Spleen (tissue), 7 donors: ENCODE results near the gene SERINC5.

Experiments
- CTCF ChIP-seq, 11 experiments: fragments of 200-600 bp in 7 of 11; fragments of 450-650 bp in 4 of 11; sonication (generic) in 4 of 11; IDR thresholded peaks in 8 of 11; conservative IDR thresholded peaks in 3 of 11; 1 replicate in 7 of 11; 2 replicates in 4 of 11; pipeline versions ENCODE4 v1.4.0 to v1.8.0; 2016 to 2021; ENCODE audit warnings: antibody characterized with exemption in 11 of 11, inconsistent platforms in 4 of 11, mild to moderate bottlenecking in 1 of 11
- POLR2AphosphoS5 ChIP-seq, 3 donors: sonication (generic); formaldehyde crosslinking; IDR thresholded peaks; one replicate each; pipeline ENCODE4 v1.5.1; 2017; ENCODE audit warnings: antibody characterized with exemption in 3 of 3
- donor health status: DM: no; HTN: no; CAD: no; lungs with moderate emphysema.
- donor health status: DM: no; HTN: no; CAD: no.
- donor health status: DM: no; HTN: no; CAD: no.

GRCh38 chr5:80268916-80269315, 13.1 kb upstream of the SERINC5 start:
- TF ChIP-seq CTCF (IDR thresholded peaks at IDR 0.05 in 8 of 11, conservative IDR thresholded peaks at IDR 0.05 in 3 of 11) = no peak
- no peak for TF ChIP-seq POLR2AphosphoS5 (IDR thresholded peaks at IDR 0.05)
